ENCODE measurements around the gene DNAJC24. TPM values are rescaled to one million over a fixed set of nuclear protein-coding genes. Genes with fewer than 3 reads are reported as not detected.

Gene DNAJC24
- total RNA-seq, 4 donors from 2014 or later = 15.4 to 22.1 (median 19.0) TPM

DNA sequence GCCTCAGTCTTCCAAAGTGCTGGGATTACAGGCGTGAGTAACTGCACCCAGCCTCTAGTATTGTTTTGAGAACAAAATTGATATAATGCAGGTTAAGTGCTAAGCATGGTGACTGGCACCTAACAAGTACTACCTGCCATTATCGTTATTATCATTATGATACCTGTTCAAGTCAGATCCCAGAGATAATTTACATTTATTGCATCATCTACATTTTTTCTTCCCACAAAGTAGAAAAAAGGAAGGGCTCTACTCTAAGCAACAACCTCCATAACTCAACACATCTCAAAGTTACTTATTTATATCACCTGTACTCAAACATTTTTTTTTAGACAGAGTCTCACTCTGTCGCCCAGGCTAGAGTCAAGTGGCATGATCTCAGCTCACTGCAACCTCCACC lies 42.2 kb upstream of the DNAJC24 start:
- no peaks in the 10 kb centered on the region for H3K4me1 ChIP-seq
- no peak overlapping the region for H3K4me3 ChIP-seq (replicated peaks in 1 of 3)
- H3K27me3 ChIP-seq = no peaks in the 10 kb centered on the region
- no peaks in the 10 kb centered on the region for H3K9me3 ChIP-seq
- no peak overlapping the region for H3K27ac ChIP-seq
- intact Hi-C loops (cut with DNase I) = no loop called here
- TF ChIP-seq, protein P1, sequence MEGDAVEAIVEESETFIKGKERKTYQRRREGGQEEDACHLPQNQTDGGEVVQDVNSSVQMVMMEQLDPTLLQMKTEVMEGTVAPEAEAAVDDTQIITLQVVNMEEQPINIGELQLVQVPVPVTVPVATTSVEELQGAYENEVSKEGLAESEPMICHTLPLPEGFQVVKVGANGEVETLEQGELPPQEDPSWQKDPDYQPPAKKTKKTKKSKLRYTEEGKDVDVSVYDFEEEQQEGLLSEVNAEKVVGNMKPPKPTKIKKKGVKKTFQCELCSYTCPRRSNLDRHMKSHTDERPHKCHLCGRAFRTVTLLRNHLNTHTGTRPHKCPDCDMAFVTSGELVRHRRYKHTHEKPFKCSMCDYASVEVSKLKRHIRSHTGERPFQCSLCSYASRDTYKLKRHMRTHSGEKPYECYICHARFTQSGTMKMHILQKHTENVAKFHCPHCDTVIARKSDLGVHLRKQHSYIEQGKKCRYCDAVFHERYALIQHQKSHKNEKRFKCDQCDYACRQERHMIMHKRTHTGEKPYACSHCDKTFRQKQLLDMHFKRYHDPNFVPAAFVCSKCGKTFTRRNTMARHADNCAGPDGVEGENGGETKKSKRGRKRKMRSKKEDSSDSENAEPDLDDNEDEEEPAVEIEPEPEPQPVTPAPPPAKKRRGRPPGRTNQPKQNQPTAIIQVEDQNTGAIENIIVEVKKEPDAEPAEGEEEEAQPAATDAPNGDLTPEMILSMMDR (IDR thresholded peaks at IDR 0.05) = no peak
- no peak for TF ChIP-seq POLR2A (IDR thresholded peaks at IDR 0.05)
- DNase-seq = no peak
- WGBS, 2 donors = 95 to 96% methylated on average over 3 of the region's 3 CpGs
- no peaks in the 10 kb centered on the region for H3K36me3 ChIP-seq

GRCh38 chr11:31328697-31329096 lies 41.0 kb upstream of the DNAJC24 start:
- Histone ChIP-seq H3K27me3 (no peaks in the 10 kb centered on the region), H3K4me1 (no peaks in the 10 kb centered on the region), H3K4me3 (replicated peaks in 1 of 3) (no peak overlapping the region), H3K36me3 (no peaks in the 10 kb centered on the region), H3K9me3 (no peaks in the 10 kb centered on the region), H3K27ac (no peak overlapping the region)
- intact Hi-C loops (cut with DNase I) = no loop called here
- TF ChIP-seq, protein P1 (IDR thresholded peaks at IDR 0.05) = no peak
- no peak for TF ChIP-seq POLR2A (IDR thresholded peaks at IDR 0.05)
- WGBS, 2 donors = 96 to 97% methylated on average over 6 of the region's 6 CpGs
- DNase-seq = no peak

- no peak for DNase-seq
- TF ChIP-seq POLR2A (IDR thresholded peaks at IDR 0.05) = no peak
- TF ChIP-seq, protein P1 (IDR thresholded peaks at IDR 0.05) = no peak
- Histone ChIP-seq H3K4me3 (replicated peaks in 1 of 3) (no peak overlapping the region), H3K4me1 (no peaks in the 10 kb centered on the region), H3K27me3 (no peaks in the 10 kb centered on the region), H3K27ac (no peak overlapping the region), H3K36me3 (no peaks in the 10 kb centered on the region), H3K9me3 (no peaks in the 10 kb centered on the region)
- intact Hi-C loops (cut with DNase I) = no loop called here
- 67 to 85% methylated on average over 2 of the region's 2 CpGs for WGBS, 2 donors
Observed at GRCh38 chr11:31337806-31338205, 31.9 kb upstream of the DNAJC24 start.

DNA sequence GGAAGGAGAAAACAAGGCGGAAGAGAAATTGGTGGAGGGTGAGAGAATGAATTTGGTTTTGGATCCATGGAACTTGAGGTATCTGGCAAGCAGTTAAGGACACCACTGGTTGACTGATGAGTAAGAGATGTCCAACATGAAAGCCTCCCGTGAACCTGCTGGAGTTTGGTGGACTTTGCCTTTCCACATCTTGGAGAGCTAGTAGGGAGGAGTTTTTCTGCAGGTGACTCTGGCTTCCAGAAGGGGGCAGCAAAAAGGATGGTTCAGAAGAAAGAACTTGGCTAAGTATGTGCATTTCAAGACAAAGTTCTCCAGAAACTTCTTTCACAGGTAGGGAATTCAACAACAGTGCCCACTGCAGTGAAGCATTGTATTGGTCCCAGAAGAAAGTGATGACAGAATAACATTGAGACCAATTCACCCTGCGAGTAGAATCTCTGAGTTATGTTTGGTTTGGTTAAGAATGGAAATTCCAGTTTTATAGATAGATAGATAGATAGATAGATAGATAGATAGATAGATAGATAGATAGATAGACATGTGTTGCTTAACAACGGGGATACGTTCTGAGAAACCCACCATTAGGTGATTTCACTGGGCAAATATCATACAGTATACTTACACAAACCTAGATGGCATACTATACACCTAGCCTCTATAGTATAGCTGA lies 28.6 kb upstream of the DNAJC24 start:
- 89 to 91% methylated on average over 5 of the region's 5 CpGs for WGBS, 2 donors
- H3K4me1 ChIP-seq = no peaks in the 10 kb centered on the region

DNA sequence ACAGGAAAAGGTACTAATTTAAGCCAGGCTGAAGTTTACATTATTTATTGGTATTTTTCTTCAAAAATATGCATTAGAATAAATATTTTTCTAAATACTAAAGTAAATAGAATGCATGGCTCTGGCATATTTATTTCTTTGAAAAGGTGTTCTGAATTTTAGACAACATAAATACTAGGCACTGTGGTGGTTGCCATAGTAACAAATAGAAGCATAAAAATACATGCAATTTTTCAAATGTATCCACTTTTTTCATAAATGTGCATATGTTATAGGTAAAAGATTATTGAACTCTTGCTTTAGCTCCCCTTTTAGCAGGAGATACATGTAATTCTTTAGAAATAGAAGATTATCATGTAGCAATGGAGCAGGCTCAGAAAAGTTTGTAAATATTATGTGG lies 18.5 kb upstream of the DNAJC24 start:
- TF ChIP-seq, protein P1 (IDR thresholded peaks at IDR 0.05) = no peak
- no peak for TF ChIP-seq POLR2A (IDR thresholded peaks at IDR 0.05)

More for the DNA sequence above, 28.6 kb upstream of the DNAJC24 start:
- no peaks in the 10 kb centered on the region for H3K36me3 ChIP-seq
- no peak for DNase-seq
- no peak overlapping the region for H3K27ac ChIP-seq
- no peak overlapping the region for H3K4me3 ChIP-seq (replicated peaks in 1 of 3)
- H3K27me3 ChIP-seq = no peaks in the 10 kb centered on the region
- no peaks in the 10 kb centered on the region for H3K9me3 ChIP-seq
- intact Hi-C loops (cut with DNase I) = no loop called here
- TF ChIP-seq POLR2A (IDR thresholded peaks at IDR 0.05) = no peak
- TF ChIP-seq, protein P1 (IDR thresholded peaks at IDR 0.05) = peak in 1 of 6 experiments; percentile 29

More for the DNA sequence above, 18.5 kb upstream of the DNAJC24 start:
- H3K4me3 ChIP-seq (replicated peaks in 1 of 3) = no peak overlapping the region
- no peaks in the 10 kb centered on the region for H3K36me3 ChIP-seq
- H3K9me3 ChIP-seq = no peaks in the 10 kb centered on the region
- DNase-seq = no peak
- H3K4me1 ChIP-seq = no peaks in the 10 kb centered on the region
- no peak overlapping the region for H3K27ac ChIP-seq
- intact Hi-C loops (cut with DNase I) = no loop called here
- no peaks in the 10 kb centered on the region for H3K27me3 ChIP-seq
